Keratinocyte (primary cell): Measurements from ENCODE around the gene OR6A2.

Experiments used
- EZH2 ChIP-seq: IDR thresholded peaks from one replicate; pipeline ENCODE4 v1.6.1; 2012; ENCODE audit warnings: inconsistent platforms, mild to moderate bottlenecking, low read length, moderate library complexity
- TF ChIP-seq, protein P1 (sequence below), 3 experiments: IDR thresholded peaks in 1 of 3; conservative IDR thresholded peaks in 1 of 3; optimal IDR thresholded peaks in 1 of 3; 2 replicates in 2 of 3; 3 replicates in 1 of 3; pipeline versions ENCODE3 to v1.5.1; 2011; ENCODE audit warnings: low read length in 3 of 3, mild to moderate bottlenecking in 3 of 3, moderate library complexity in 2 of 3, control low read depth in 1 of 3, inconsistent platforms in 1 of 3; ENCODE audit not compliant: insufficient read depth in 2 of 3; ENCODE audit errors: extremely low read depth in 1 of 3

GRCh38 chr11:6824136-6824823 is 24.8 kb upstream of the OR6A2 start:
- TF ChIP-seq, protein P1, sequence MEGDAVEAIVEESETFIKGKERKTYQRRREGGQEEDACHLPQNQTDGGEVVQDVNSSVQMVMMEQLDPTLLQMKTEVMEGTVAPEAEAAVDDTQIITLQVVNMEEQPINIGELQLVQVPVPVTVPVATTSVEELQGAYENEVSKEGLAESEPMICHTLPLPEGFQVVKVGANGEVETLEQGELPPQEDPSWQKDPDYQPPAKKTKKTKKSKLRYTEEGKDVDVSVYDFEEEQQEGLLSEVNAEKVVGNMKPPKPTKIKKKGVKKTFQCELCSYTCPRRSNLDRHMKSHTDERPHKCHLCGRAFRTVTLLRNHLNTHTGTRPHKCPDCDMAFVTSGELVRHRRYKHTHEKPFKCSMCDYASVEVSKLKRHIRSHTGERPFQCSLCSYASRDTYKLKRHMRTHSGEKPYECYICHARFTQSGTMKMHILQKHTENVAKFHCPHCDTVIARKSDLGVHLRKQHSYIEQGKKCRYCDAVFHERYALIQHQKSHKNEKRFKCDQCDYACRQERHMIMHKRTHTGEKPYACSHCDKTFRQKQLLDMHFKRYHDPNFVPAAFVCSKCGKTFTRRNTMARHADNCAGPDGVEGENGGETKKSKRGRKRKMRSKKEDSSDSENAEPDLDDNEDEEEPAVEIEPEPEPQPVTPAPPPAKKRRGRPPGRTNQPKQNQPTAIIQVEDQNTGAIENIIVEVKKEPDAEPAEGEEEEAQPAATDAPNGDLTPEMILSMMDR (optimal IDR thresholded peaks at IDR 0.05 in 1 of 3, IDR thresholded peaks at IDR 0.05 in 1 of 3, conservative IDR thresholded peaks at IDR 0.05 in 1 of 3; ENCODE audit: extremely low read depth in 1 of 3, insufficient read depth in 2 of 3, low read length in 3 of 3) = no peak
- TF ChIP-seq EZH2 = no peak
